Coronary artery (tissue), 2 donors: ENCODE measurements around the gene CCK.
A peak's percentile ranks its signal among the peaks of the same experiment; 100 is the strongest.

Experiments used
- DNase-seq: peaks from one replicate; pipeline ENCODE4 v3.0.0-alpha.2; 2017; ENCODE audit warnings: low spot score
- H3K27ac ChIP-seq, 2 donors: fragments of 200-600 bp; sonication (generic); one replicate each; pipeline ENCODE4 v1.5.1; 2016 to 2019
- H3K4me3 ChIP-seq: fragments of 200-600 bp; sonication (generic); 2 replicates; pipeline ENCODE4 v1.5.1; 2016; ENCODE audit warnings: mild to moderate bottlenecking, moderate library complexity
- TF ChIP-seq, protein P1 (sequence below): fragments of 200-600 bp; sonication (generic); IDR thresholded peaks from one replicate; pipeline ENCODE4 v1.5.1; 2019; ENCODE audit warnings: antibody characterized with exemption

Gene CCK

DNA sequence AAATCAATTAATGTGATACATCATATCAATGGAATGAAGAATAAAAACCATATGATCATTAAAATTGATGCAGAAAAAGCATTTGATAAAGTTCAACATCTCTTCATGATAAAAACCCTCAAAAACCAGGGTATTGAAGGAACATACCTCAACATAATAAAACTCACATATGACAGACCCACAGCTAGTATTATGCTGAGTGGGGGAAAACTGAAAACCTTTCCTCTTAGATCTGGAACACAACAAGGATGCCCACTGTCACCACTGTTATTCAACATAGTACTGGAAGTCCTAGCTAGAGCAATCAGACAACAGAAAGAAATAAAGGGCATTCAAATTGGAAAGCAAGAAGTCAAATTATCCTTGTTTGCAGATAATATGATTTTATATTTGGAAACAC is 30.5 kb downstream of the CCK start:
- TF ChIP-seq, protein P1, sequence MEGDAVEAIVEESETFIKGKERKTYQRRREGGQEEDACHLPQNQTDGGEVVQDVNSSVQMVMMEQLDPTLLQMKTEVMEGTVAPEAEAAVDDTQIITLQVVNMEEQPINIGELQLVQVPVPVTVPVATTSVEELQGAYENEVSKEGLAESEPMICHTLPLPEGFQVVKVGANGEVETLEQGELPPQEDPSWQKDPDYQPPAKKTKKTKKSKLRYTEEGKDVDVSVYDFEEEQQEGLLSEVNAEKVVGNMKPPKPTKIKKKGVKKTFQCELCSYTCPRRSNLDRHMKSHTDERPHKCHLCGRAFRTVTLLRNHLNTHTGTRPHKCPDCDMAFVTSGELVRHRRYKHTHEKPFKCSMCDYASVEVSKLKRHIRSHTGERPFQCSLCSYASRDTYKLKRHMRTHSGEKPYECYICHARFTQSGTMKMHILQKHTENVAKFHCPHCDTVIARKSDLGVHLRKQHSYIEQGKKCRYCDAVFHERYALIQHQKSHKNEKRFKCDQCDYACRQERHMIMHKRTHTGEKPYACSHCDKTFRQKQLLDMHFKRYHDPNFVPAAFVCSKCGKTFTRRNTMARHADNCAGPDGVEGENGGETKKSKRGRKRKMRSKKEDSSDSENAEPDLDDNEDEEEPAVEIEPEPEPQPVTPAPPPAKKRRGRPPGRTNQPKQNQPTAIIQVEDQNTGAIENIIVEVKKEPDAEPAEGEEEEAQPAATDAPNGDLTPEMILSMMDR, result no peak
- Histone ChIP-seq H3K27ac (no peak overlapping the region), H3K4me3 (no peak overlapping the region)
- no peak for DNase-seq

DNA sequence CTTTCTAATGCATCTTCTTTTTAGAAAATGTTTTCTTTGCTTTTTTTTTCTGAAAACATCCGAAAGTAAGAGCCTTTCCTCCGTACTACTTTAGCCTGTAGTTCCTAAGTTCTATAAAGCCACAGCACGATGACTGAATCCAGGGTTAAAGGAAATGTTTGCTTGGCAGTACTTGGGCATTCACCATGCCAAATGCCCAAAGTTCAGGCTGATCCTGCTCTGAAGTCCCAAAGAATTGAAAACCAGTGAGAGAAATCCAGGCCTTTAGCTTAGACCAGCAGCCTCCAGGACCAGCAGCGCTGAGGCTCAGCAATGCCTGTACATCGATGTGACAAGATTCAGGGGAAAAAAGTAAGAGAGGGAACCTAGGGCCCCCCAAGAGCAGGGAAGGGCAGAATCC is 35.1 kb downstream of the CCK start:
- no peak for DNase-seq
- TF ChIP-seq, protein P1, result no peak
- H3K27ac ChIP-seq, result no peak overlapping the region
- H3K4me3 ChIP-seq, result no peak overlapping the region

DNA sequence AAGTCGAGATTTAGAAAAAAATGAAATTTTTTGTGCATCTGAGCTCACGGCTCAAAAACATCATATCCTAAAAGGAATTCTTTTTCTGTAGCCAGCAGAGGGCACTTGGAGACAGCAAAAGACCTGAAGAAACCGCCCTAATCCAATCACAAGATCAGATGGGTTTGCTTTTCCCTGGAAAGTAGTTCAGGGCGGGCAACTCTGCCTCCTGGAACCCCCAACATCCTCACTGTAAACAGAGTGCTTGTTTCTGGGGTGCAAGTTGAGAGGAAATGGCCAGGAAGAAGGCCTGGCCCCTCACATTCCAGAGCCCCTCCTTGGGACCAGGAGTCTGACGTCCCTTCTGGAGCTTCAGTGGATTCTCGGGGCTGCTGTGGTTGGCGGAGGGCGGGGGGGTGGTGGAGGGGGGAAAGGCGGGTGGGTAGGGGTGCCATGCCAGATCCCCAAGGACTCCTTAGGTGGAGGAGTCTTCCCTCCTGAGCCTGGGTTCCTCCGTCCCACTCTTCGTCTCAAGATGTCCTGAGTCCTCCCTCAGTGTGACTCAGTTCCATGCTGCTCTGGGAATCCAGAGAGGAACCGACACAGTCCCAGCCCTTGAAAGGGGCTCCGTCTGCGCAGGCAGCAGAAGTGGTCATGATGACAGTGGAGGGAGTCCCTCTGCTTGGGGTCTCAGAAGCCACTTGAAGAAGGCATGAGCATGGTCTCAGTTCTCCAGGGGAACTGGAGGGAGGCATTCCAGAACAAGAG is 35.9 kb downstream of the CCK start:
- DNase-seq, result no peak
- Histone ChIP-seq H3K4me3 (peak overlapping the region; percentile 52), H3K27ac (no peak overlapping the region)
- TF ChIP-seq, protein P1, result peak; percentile 33

DNA sequence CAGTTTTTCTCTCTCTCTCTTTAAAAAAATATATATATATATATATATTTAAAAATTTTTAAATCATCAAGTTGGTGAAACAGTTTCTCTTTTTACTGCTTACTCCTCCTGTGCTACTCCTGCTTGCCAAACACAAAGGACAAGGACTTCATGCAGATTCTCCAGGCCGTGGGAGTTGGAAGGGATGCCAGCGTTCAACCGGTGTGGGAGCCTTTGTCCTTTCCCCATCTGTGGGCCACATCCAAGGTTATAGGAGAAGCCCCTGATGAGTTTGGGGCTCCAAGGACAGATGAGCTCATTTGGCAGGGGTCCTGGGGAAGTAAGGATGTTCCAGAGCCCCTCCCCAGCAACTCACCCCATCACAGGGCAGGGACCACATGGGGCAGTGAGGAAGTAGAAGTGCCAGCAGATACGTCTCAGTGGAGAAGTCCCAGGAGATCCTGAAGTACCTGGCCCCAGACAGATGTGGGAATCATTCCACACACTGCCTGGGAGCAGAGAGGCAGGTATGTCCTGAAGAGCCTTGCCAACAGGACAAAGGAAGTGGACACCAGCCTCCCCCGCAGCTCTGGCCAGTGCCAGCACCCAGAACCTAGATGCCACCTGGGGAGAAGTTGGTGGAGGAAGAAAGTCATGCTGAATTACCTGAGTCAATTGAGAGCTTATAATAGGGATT is 36.6 kb downstream of the CCK start:
- Histone ChIP-seq H3K4me3 (no peak overlapping the region), H3K27ac (no peak overlapping the region)
- no peak for DNase-seq
- TF ChIP-seq, protein P1, result no peak

DNA sequence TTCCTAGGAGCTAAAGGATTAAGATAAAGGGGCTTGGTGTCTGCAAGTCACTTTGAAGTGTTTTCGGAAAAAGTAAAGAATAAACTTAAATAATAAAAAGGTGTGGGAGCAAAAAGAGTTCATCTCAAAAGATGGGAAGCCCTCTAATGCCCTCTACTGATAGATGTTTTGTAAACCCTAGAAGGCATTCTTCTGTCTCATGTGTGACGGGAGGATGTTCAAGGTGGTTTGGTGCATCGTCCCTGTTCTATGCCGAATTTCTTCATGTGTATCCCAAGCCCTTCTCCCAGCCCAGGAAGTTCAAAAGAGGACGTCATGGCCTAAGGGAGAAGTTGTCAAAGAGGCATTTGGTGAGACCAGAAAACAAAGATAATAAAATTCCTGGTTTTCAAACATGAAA is 37.2 kb downstream of the CCK start:
- no peak overlapping the region for H3K4me3 ChIP-seq
- no peak for DNase-seq
- TF ChIP-seq, protein P1, result no peak
- H3K27ac ChIP-seq, result no peak overlapping the region

DNA sequence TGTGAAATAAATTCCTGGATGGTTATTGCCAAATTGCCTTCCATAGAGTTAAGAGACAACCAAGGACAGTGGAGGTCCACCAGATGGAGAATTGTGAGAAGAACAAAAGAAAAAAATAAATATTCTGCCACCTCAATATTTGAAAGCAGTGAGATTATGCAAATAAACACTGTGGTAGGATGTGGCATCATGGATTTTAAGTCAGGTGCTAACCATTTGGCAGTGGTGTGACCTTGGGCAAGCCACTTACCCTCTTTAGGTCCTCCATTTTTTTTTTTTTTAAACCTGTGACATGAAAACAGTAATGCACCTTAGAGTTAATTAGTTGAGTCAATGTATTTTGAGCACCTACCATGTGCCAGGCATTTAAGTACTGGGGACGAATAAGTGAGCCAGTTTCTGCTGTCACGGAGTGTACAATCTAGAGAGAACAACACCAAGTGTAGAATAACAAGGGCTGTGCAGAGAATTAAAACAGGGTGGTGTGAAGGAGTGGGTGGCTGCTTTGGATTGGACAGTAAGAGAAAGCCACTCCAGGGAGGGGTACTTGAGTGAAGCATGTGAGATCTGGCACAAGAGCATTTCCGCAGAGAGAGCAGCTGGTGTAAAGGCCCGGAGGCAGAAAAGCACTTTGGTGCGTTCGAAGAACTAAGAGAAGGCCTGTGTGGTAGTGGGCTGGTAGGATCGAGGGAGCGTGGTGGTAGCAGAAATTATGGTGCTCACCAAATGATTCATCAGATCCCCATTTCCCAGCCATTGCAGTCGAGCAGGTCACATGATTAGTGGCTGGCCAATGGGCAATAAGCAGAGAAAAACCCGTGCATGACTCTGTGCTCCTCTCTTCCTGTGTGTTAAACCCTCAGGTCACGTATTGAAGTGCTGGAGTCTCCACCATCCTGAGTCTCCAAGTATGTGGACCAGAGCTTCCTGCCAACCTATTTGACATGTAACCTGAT is 39.2 kb downstream of the CCK start:
- TF ChIP-seq, protein P1, result no peak
- no peak overlapping the region for H3K4me3 ChIP-seq
- no peak for DNase-seq
- H3K27ac ChIP-seq, result no peak overlapping the region
